ENCODE data around the gene NINJ1.
A peak's percentile ranks its signal among the peaks of the same experiment; 100 is the strongest.

NINJ1 gene

GRCh38 chr9:93076101-93076791, 57.8 kb downstream of the NINJ1 start:
- H3K9me3 Mint-ChIP-seq: no peaks in the 10 kb centered on the region
- no peaks in the 10 kb centered on the region for H3K27me3 Mint-ChIP-seq (ENCODE audit: low read depth)
- peaks cover 22% of the 10 kb centered on the region for H3K4me1 Mint-ChIP-seq (ENCODE audit: low read depth)
- no peak overlapping the region for H3K27ac Mint-ChIP-seq
- no peak overlapping the region for H3K4me3 Mint-ChIP-seq
- H3K36me3 Mint-ChIP-seq (ENCODE audit: low read depth): peaks cover 37% of the 10 kb centered on the region

DNA sequence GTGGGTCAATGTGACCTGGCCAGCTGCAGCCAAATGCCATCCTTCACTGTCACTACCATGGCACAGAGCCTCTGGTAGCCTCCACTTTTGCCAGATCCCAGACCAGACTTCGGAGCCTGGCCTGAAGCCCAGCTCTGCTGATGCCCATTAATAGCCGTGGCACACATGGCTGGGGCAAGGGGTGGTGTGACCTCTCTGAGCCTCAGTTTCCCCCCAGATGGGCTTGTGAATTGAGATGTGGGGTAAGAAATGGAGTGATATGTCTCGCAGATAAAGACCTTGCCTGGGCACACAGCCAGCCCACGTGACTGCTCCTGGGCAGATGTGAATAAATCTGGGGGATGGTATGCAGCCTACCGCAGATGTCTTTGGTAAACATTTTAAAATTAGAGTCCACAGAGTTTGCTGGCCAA, 61.7 kb downstream of the NINJ1 start:
- peaks cover 28% of the 10 kb centered on the region for H3K4me1 Mint-ChIP-seq (ENCODE audit: low read depth)
- no peak overlapping the region for H3K4me3 Mint-ChIP-seq
- H3K36me3 Mint-ChIP-seq (ENCODE audit: low read depth): peaks cover 33% of the 10 kb centered on the region
- no peaks in the 10 kb centered on the region for H3K9me3 Mint-ChIP-seq
- H3K27ac Mint-ChIP-seq: peak overlapping the region; percentile 49
- no peaks in the 10 kb centered on the region for H3K27me3 Mint-ChIP-seq (ENCODE audit: low read depth)

Measured in T-helper 1 cell treated with Interleukin-12 subunit alpha and Interleukin-12 subunit beta and Interleukin-4 antibody, amounts not matched to agents 30 μg/mL and 1 μg/mL, for 36 hours (primary cell).